DMS79 treated with DMSO at 0.1 percent for 48 hours (cell line): ENCODE results near the gene RAD51B.

ENCODE experiments used
- DNase-seq: peaks from one replicate; lab custom pipeline; 2025; lab: John Stamatoyannopoulos, UW

RAD51B gene

GRCh38 chr14:68331991-68332390, 512.4 kb downstream of the RAD51B start:
- DNase-seq, result no peak

GRCh38 chr14:68333262-68333661, 513.7 kb downstream of the RAD51B start:
- no peak for DNase-seq

GRCh38 chr14:68335312-68335711, 515.7 kb downstream of the RAD51B start:
- no peak for DNase-seq

GRCh38 chr14:68336165-68336564, 516.6 kb downstream of the RAD51B start:
- DNase-seq, result no peak

- no peak for DNase-seq
Measured at GRCh38 chr14:68337279-68337678, 517.7 kb downstream of the RAD51B start.

GRCh38 chr14:68340262-68340661, 520.7 kb downstream of the RAD51B start:
- no peak for DNase-seq

- DNase-seq, result no peak
Measured at GRCh38 chr14:68341411-68342212, 522.0 kb downstream of the RAD51B start.

GRCh38 chr14:68342216-68342763, 522.7 kb downstream of the RAD51B start:
- DNase-seq, result no peak

GRCh38 chr14:68343534-68344118, 524.0 kb downstream of the RAD51B start:
- DNase-seq, result no peak

GRCh38 chr14:68345738-68346137, 526.2 kb downstream of the RAD51B start:
- no peak for DNase-seq

- no peak for DNase-seq
Measured at GRCh38 chr14:68346556-68347343, 527.2 kb downstream of the RAD51B start.

GRCh38 chr14:68349900-68350629, 530.5 kb downstream of the RAD51B start:
- DNase-seq, result no peak

- DNase-seq, result no peak
Measured at GRCh38 chr14:68355415-68355814, 535.8 kb downstream of the RAD51B start.

GRCh38 chr14:68357777-68358176, 538.2 kb downstream of the RAD51B start:
- no peak for DNase-seq

GRCh38 chr14:68358500-68358899, 538.9 kb downstream of the RAD51B start:
- no peak for DNase-seq

- DNase-seq, result no peak
Measured at GRCh38 chr14:68359022-68359836, 539.6 kb downstream of the RAD51B start.

- no peak for DNase-seq
Measured at GRCh38 chr14:68359837-68360552, 540.4 kb downstream of the RAD51B start.

GRCh38 chr14:68361231-68361630, 541.7 kb downstream of the RAD51B start:
- DNase-seq, result peak; percentile 48

- no peak for DNase-seq
Measured at GRCh38 chr14:68362846-68363245, 543.3 kb downstream of the RAD51B start.

- no peak for DNase-seq
Measured at GRCh38 chr14:68363466-68363842, 543.9 kb downstream of the RAD51B start.
